GM18861 (cell line): ENCODE results near the gene SLC24A3.

Source experiments
- ATAC-seq: cut with Tn5 transposase; IDR thresholded peaks from one replicate; pipeline ENCODE4 v1.9.1; 2021; ENCODE audit not compliant: unreplicated experiment

SLC24A3 gene

GRCh38 chr20:19336631-19337030 lies 124.2 kb downstream of the SLC24A3 start:
- no peak for ATAC-seq

GRCh38 chr20:19338380-19338779 lies 125.9 kb downstream of the SLC24A3 start:
- ATAC-seq, result no peak

- no peak for ATAC-seq
Observed at GRCh38 chr20:19338960-19339359, 126.5 kb downstream of the SLC24A3 start.

GRCh38 chr20:19341348-19342053 lies 129.1 kb downstream of the SLC24A3 start:
- no peak for ATAC-seq

- ATAC-seq, result no peak
Observed at GRCh38 chr20:19344341-19344740, 131.9 kb downstream of the SLC24A3 start.

GRCh38 chr20:19347943-19348456 lies 135.6 kb downstream of the SLC24A3 start:
- ATAC-seq, result peak; percentile 79

GRCh38 chr20:19348582-19348981 lies 136.1 kb downstream of the SLC24A3 start:
- no peak for ATAC-seq

GRCh38 chr20:19349879-19350278 lies 137.4 kb downstream of the SLC24A3 start:
- no peak for ATAC-seq

GRCh38 chr20:19351542-19351941 lies 139.1 kb downstream of the SLC24A3 start:
- no peak for ATAC-seq

GRCh38 chr20:19354950-19355349 lies 142.5 kb downstream of the SLC24A3 start:
- no peak for ATAC-seq

GRCh38 chr20:19361790-19362189 lies 149.3 kb downstream of the SLC24A3 start:
- ATAC-seq, result no peak

- no peak for ATAC-seq
Observed at GRCh38 chr20:19363476-19363875, 151.0 kb downstream of the SLC24A3 start.

- ATAC-seq, result no peak
Observed at GRCh38 chr20:19367591-19367990, 155.1 kb downstream of the SLC24A3 start.

- ATAC-seq, result no peak
Observed at GRCh38 chr20:19368351-19368750, 155.9 kb downstream of the SLC24A3 start.

GRCh38 chr20:19370076-19371075 lies 157.9 kb downstream of the SLC24A3 start:
- ATAC-seq, result no peak

GRCh38 chr20:19371112-19371511 lies 158.7 kb downstream of the SLC24A3 start:
- no peak for ATAC-seq

GRCh38 chr20:19374216-19374615 lies 161.8 kb downstream of the SLC24A3 start:
- ATAC-seq, result no peak

- no peak for ATAC-seq
Observed at GRCh38 chr20:19375395-19375794, 163.0 kb downstream of the SLC24A3 start.

GRCh38 chr20:19375801-19376200 lies 163.4 kb downstream of the SLC24A3 start:
- no peak for ATAC-seq

- ATAC-seq, result no peak
Observed at GRCh38 chr20:19376451-19377229, 164.2 kb downstream of the SLC24A3 start.

- ATAC-seq, result no peak
Observed at GRCh38 chr20:19378058-19378457, 165.6 kb downstream of the SLC24A3 start.
